ENCODE data around the gene OR2AE1.
A peak's percentile ranks its signal among the peaks of the same experiment; 100 is the strongest.

Gene OR2AE1

GRCh38 chr7:99860281-99861127 lies 16.3 kb downstream of the OR2AE1 start:
- DNase-seq = no peak
- no peak for ATAC-seq

GRCh38 chr7:99855236-99855635 lies 21.6 kb downstream of the OR2AE1 start:
- ATAC-seq = no peak
- no peak for DNase-seq

- DNase-seq (no peak), ATAC-seq (no peak)
Measured at GRCh38 chr7:99848420-99849216, 28.2 kb downstream of the OR2AE1 start.

GRCh38 chr7:99844328-99844727 lies 32.5 kb downstream of the OR2AE1 start:
- ATAC-seq (no peak), DNase-seq (no peak)

- no peak for ATAC-seq
- DNase-seq = no peak
Measured at GRCh38 chr7:99843808-99844207, 33.0 kb downstream of the OR2AE1 start.

GRCh38 chr7:99842926-99843325 lies 33.9 kb downstream of the OR2AE1 start:
- ATAC-seq = no peak
- DNase-seq = no peak

GRCh38 chr7:99840136-99840869 lies 36.5 kb downstream of the OR2AE1 start:
- DNase-seq (no peak), ATAC-seq (no peak)

- no peak for DNase-seq
- ATAC-seq = peak; percentile 66
Measured at GRCh38 chr7:99839287-99840021, 37.4 kb downstream of the OR2AE1 start.

- DNase-seq (no peak), ATAC-seq (no peak)
Measured at GRCh38 chr7:99837649-99838361, 39.0 kb downstream of the OR2AE1 start.

- no peak for ATAC-seq
- DNase-seq = no peak
Measured at GRCh38 chr7:99835189-99835588, 41.6 kb downstream of the OR2AE1 start.

- no peak for DNase-seq
Measured at GRCh38 chr7:99834382-99834781, 42.5 kb downstream of the OR2AE1 start.

GRCh38 chr7:99833289-99833877 lies 43.5 kb downstream of the OR2AE1 start:
- no peak for ATAC-seq
- DNase-seq = no peak

More at GRCh38 chr7:99834382-99834781, 42.5 kb downstream of the OR2AE1 start:
- no peak for ATAC-seq

- ATAC-seq (no peak), DNase-seq (no peak)
Measured at GRCh38 chr7:99831595-99831994, 45.2 kb downstream of the OR2AE1 start.

- ATAC-seq (no peak), DNase-seq (no peak)
Measured at GRCh38 chr7:99829524-99830160, 47.2 kb downstream of the OR2AE1 start.

- DNase-seq (no peak), ATAC-seq (no peak)
Measured at GRCh38 chr7:99828811-99829210, 48.0 kb downstream of the OR2AE1 start.

- DNase-seq (no peak), ATAC-seq (no peak)
Measured at GRCh38 chr7:99827040-99827778, 49.6 kb downstream of the OR2AE1 start.

Measured in stimulated activated naive CD8-positive, alpha-beta T cell treated with anti-CD3 and anti-CD28 coated beads, Interleukin-15, Interleukin-2, amounts not matched to agents 100 U/mL and 50 U/mL, for 24 hours (primary cell).